GM11168 (cell line): ENCODE results near the gene OR4F29.
"Not testable (repeated sequence)": the region's sequence is repeated elsewhere in the genome, so short reads cannot be mapped to it uniquely, and the experiment has no call there.

Experiments
- in situ Hi-C: fragments of 300-500 bp; cut with MboI; formaldehyde crosslinking; loops from one replicate; pipeline ENCODE4 v1.12.0; 2022; ENCODE audit warnings: low sequenced_read_pairs; ENCODE audit not compliant: unreplicated experiment

OR4F29 gene

GRCh38 chr1:451578-451977, at the start of gene OR4F29:
Gene OR4F29, minus strand, starts transcription at chr1:451678. Its CDS starts 0 bp downstream, at chr1:451678.
- in situ Hi-C loops = not testable (repeated sequence)
